ENCODE data around the gene ARID1B.

Gene ARID1B

DNA sequence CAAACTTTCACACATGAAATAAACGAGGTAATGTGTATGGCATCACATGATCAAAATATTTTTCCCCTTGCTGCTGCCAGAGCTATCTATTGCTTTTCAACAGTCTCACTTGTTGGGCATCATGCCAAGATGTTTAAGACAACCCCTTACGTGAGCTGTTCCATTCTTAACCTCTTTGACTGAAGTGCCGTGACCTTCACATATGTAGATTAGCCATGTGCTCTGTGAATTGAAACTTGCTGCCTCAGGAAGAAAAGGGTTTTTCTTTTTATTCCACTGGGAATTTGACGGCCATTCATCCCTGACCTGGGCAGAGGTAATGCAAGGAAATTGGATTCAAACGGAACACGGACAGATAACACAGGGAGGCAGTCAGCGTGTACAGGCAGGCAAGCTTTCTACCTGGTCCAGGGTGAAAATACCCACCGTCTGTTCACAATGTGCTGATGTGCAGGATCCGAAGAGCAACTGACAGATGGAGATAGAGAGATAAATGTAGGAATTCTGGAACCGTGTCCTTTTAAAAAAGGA lies 14.2 kb downstream of the ARID1B start:
- DNase-seq (ENCODE audit: low spot score), result peak; percentile 89

- DNase-seq (ENCODE audit: low spot score), result no peak
Observed at GRCh38 chr6:156793200-156793599, 16.0 kb downstream of the ARID1B start.

- DNase-seq (ENCODE audit: low spot score), result no peak
Observed at GRCh38 chr6:156794546-156795354, 17.6 kb downstream of the ARID1B start.

DNA sequence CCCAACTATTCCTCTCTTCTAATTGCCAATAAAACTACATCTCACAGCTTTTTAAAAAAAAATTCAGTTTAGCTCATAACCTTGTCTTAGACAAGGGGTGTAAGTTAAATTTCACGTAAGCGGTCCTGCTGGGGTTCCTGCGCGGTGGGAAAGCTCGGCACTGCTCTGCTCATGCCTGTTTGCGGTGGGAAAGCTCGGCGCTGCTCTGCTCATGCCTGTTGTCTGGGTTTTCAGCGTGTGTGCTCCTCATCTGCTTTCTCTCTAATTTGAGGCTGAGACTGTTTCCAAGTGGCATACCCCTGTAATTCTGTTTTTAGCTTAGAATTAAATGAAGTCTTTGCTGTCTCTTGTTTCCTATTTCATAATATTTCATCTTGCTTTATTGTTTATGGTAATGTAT lies 18.6 kb downstream of the ARID1B start:
- no peak for DNase-seq (ENCODE audit: low spot score)

DNA sequence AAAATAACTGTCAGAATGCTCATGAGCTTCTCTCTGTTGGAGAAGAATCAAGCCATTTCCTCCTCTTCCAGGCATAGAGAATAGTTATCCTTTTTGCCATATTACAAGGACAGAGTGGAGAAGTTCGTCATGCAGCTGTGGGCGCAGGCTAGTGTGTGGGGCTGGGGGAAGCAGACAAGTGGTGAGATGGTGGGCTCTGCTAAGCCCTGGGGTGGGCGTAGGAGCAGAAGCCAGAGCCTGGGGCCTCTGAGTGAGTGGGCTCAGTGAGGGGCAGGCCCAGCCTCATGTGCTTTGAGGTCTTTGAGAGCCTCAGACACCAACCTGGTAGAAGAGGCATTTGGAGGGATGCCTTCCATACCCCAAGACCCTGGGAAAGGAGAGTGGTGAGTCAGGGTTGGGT lies 19.4 kb downstream of the ARID1B start:
- DNase-seq (ENCODE audit: low spot score), result no peak

DNA sequence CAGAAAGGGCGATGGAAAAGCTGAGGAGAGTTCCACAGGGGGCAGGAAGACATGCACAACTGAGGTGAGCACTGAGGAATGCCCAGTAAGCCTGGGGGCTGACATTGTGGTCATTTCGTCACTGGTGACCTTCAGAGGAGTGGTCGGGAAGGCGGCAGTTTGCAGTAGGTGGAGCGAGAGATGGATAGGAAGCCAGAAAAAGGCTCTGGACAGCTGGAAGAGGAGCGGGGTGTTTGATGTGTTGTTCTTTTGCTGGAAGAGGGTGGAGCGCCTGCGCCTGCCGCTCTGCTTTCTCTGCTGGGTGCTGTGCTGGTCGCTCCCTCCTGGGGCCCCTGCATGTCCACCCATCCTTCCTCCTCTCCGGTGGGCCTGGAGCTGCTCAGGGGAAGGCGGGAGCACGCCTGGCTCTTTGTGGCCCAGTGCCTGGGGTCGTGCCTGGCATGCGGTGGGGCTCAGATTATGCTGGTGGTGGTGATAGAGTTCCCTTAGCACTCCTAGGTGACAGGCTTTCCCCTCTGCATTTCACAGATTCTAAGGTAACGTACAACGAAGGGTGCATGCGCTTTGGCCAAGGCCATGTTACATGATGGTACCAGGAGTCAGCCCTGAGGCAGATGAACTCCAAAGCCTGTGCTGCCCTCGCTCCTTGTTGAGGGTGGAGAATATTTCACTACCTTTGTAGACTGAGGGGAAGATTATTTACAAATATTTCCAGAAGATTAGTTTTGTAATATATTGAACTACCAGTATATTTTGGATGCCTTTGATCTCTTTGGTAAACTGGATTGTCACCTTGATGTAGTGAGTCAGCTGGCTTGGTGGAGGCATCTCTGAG lies 20.9 kb downstream of the ARID1B start:
- DNase-seq (ENCODE audit: low spot score), result no peak

GRCh38 chr6:156801712-156802111 lies 24.5 kb downstream of the ARID1B start:
- DNase-seq (ENCODE audit: low spot score), result no peak

GRCh38 chr6:156803353-156803752 lies 26.2 kb downstream of the ARID1B start:
- DNase-seq (ENCODE audit: low spot score), result no peak

- no peak for DNase-seq (ENCODE audit: low spot score)
Observed at GRCh38 chr6:156804402-156804801, 27.2 kb downstream of the ARID1B start.

DNA sequence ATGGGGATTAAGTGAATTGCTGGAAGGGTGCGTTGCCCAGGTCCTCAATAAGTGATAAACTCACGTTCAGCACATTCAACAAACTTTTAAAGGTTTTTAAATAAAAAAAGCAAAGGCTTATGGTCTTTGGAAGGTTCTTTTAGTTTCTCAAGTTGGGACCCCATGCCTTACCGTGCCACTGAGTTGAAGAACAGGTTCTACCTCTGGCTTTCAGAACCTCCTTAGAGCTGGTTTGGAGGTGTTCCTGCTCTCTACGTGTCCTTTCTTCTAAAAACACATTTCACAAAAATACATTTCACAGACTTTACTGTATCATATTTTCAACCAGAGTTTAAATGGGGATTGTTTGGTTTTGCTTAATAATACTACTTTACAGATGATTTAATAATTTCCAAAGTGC lies 29.0 kb downstream of the ARID1B start:
- DNase-seq (ENCODE audit: low spot score), result no peak

DNA sequence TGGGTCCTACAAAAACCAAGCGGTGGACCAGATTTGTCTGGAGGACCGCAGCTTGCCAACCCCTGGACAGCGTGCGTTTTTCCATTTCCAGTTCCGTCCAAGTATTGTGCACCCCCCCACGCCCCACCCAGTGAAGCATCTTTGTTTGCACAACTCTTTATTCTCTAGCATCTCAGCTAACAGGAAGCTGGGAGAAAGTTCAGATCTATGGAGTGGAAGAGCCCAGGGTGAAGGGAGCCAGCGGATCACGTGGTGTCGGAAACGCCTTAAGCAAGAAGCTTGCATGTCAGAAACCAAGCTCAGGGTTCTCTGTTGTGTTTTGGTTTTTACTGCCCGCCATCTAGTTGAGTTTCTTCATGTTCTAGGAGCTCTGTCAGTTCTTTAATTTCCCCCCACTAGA lies 29.9 kb downstream of the ARID1B start:
- no peak for DNase-seq (ENCODE audit: low spot score)

DNA sequence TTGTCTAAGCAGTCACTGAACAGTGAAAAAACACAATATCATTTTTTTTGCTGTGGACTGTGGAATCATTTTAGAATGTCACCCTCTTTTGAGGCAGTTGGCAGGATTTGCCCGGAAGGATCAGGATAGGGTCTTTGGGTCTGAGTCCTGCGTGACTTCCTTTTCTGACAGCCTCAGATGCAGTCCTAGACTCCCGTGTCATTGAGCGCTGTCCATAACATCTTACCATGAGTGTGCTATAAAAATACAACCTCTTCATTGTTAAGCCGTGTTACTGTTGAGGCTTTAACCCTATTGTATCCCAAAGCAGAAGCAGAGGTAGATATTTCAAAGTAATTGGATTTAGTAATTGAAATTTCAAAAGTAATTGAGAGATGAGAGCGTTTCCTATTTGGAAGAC lies 30.6 kb downstream of the ARID1B start:
- no peak for DNase-seq (ENCODE audit: low spot score)

DNA sequence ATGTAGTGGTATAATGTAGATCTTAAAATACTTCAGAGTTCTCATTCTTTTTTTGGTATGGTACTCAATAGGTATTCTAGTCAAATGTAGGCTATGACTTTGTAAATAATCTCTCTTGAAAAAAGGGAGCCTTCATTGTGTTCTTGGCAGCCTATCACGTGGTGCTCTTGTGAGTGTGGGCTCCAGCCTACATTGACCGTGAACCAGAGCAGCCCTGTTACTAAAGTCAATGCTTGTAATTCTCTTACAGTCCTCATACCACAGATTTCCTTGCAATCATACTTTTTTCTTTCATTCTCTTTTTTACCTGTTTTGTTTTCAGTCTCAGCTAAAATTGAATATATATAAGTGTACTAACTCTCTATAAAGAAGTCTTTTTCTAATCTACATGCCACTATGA lies 31.1 kb downstream of the ARID1B start:
- DNase-seq (ENCODE audit: low spot score), result no peak

DNA sequence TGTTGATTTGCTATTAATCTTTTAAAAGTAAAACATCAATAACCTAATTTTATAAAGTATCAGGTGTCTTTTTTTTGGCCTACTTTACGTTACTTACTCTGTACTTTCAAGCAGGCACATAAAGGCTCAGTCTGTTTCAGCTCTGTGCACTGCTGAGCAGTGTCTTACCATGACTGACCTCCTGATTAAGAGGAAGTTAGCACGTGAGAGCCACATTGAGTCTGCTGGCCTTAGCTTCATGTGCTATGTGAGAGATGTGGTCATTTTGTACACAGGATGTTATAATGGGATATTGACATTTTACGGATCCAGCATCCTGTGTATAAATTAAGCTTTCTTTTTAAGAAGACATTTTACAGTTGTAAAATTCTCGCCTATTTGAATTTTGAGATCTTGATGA lies 31.9 kb downstream of the ARID1B start:
- DNase-seq (ENCODE audit: low spot score), result no peak

- DNase-seq (ENCODE audit: low spot score), result no peak
Observed at GRCh38 chr6:156809446-156810178, 32.4 kb downstream of the ARID1B start.

DNA sequence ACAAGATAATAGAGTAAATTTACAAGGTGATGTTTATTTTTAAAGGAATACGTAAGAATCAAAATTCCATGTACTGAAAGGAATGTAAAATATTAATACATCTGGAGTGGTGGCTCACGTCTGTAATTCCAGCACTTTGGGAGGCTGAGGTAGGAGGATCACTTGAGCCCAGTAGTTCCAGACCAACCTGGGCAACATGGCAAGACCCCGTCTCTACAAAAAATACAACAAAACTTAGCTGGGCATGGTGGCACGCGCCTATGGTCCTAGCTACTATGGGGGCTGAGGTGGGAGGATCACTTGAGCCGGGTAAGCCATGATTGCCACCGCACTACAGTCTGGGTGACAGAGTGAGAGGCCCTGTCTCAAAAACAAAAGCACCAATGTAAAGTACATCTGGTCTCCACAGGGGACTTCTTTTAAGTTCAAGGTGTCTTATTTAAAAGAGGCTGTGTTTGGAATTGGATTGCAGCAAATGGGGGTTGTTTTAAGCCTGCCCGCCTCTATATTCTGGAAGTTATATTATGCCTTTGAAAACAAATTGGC lies 36.9 kb downstream of the ARID1B start:
- DNase-seq (ENCODE audit: low spot score), result no peak

GRCh38 chr6:156816505-156816904 lies 39.3 kb downstream of the ARID1B start:
- no peak for DNase-seq (ENCODE audit: low spot score)

- DNase-seq (ENCODE audit: low spot score), result no peak
Observed at GRCh38 chr6:156820089-156820798, 43.1 kb downstream of the ARID1B start.

GRCh38 chr6:156821707-156822106 lies 44.5 kb downstream of the ARID1B start:
- DNase-seq (ENCODE audit: low spot score), result no peak

GRCh38 chr6:156822747-156823206 lies 45.6 kb downstream of the ARID1B start:
- DNase-seq (ENCODE audit: low spot score), result no peak

DNA sequence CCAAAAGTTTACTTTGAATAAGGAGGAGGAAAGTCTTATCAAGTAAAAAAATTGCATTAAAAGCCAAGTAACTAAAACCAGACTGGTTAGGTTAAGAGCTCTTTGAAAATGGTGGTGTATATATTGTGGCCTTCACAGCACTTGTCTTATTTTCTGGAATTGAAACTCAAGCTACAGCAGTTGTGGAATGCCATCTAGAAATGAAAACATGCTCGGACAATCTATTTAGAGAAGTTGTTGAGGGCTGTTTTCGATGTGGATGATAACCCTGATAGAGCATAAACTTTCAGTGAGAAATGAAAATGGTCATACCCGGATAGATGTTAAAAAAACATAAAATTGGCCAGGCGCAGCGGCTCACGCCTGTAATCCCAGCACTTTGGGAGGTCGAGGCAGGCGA lies 47.0 kb downstream of the ARID1B start:
- DNase-seq (ENCODE audit: low spot score), result no peak
